Astrocyte (in vitro differentiated cells and primary cell): Measurements from ENCODE around the gene NMBR. TPM values are rescaled to one million over a fixed set of nuclear protein-coding genes. Genes with fewer than 3 reads are reported as not detected.

Experiments
- DNase-seq: peaks from one replicate; pipeline ENCODE4 v3.0.0-alpha.2; 2010; ENCODE audit warnings: low read depth
- FAIRE-seq: peaks from 2 replicates; lab custom pipeline; 2011; peaks lifted over from hg19 to GRCh38; lab: Jason Lieb, UNC
- H2AFZ ChIP-seq: 2 replicates; pipeline ENCODE4 v1.6.0; 2012; ENCODE audit warnings: low read depth, low read length, inconsistent platforms
- H3K27ac ChIP-seq: 2 replicates; pipeline ENCODE4 v1.5.1; 2011; ENCODE audit warnings: low read depth, low read length, inconsistent platforms
- H3K27me3 ChIP-seq: 2 replicates; pipeline ENCODE4 v1.6.0; 2011; ENCODE audit warnings: low read length, inconsistent platforms; ENCODE audit not compliant: insufficient read depth
- H3K36me3 ChIP-seq: 2 replicates; pipeline ENCODE4 v1.5.1; 2011; ENCODE audit warnings: low read length, inconsistent platforms; ENCODE audit not compliant: insufficient read depth
- H3K4me1 ChIP-seq: 2 replicates; pipeline ENCODE4 v1.5.1; 2011; ENCODE audit warnings: low read length, inconsistent platforms; ENCODE audit not compliant: insufficient read depth
- H3K4me2 ChIP-seq: 2 replicates; pipeline ENCODE4 v1.6.0; 2012; ENCODE audit warnings: low read length, inconsistent platforms
- H3K4me3 ChIP-seq: 2 replicates; pipeline ENCODE4 v1.5.1; 2011; ENCODE audit warnings: low read depth, mild to moderate bottlenecking, low read length, inconsistent platforms; ENCODE audit not compliant: insufficient read depth
- H3K79me2 ChIP-seq: 2 replicates; pipeline ENCODE4 v1.6.0; 2012; ENCODE audit warnings: mild to moderate bottlenecking, low read length, inconsistent platforms; ENCODE audit not compliant: insufficient read depth
- H3K9ac ChIP-seq: 2 replicates; pipeline ENCODE4 v1.6.0; 2012; ENCODE audit warnings: mild to moderate bottlenecking, low read length, inconsistent platforms
- H3K9me3 ChIP-seq: 2 replicates; pipeline ENCODE4 v1.5.1; 2012; ENCODE audit warnings: low read depth, mild to moderate bottlenecking, low read length, inconsistent platforms; ENCODE audit not compliant: insufficient read depth
- H4K20me1 ChIP-seq: 2 replicates; pipeline ENCODE4 v1.6.0; 2012; ENCODE audit warnings: low read length, inconsistent platforms; ENCODE audit not compliant: insufficient read depth
- H3K27ac Mint-ChIP-seq: one replicate; pipeline ENCODE4 v1.8.0; 2021; ENCODE audit warnings: mild to moderate bottlenecking, mixed read lengths; ENCODE audit not compliant: unreplicated experiment
- H3K27me3 Mint-ChIP-seq: one replicate; pipeline ENCODE4 v1.8.0; 2021; ENCODE audit warnings: low read depth, mixed read lengths; ENCODE audit not compliant: unreplicated experiment
- H3K36me3 Mint-ChIP-seq: one replicate; pipeline ENCODE4 v1.8.0; 2021; ENCODE audit warnings: low read depth, mixed read lengths; ENCODE audit not compliant: unreplicated experiment
- H3K4me1 Mint-ChIP-seq: one replicate; pipeline ENCODE4 v1.8.0; 2021; ENCODE audit warnings: low read depth, mixed read lengths; ENCODE audit not compliant: unreplicated experiment
- H3K4me3 Mint-ChIP-seq: one replicate; pipeline ENCODE4 v1.8.0; 2021; ENCODE audit warnings: mild to moderate bottlenecking, moderate library complexity, mixed read lengths; ENCODE audit not compliant: unreplicated experiment
- H3K9me3 Mint-ChIP-seq: one replicate; pipeline ENCODE4 v1.8.0; 2021; ENCODE audit warnings: mild to moderate bottlenecking, mixed read lengths; ENCODE audit not compliant: unreplicated experiment
- EZH2 ChIP-seq: IDR thresholded peaks from 2 replicates; pipeline ENCODE4 v1.6.1; 2012; ENCODE audit warnings: mild to moderate bottlenecking, low read length, inconsistent platforms; ENCODE audit not compliant: insufficient read depth
- total RNA-seq: library from RNA; stranded (reverse); gene quantifications from 2 replicates; pipeline ENCODE4 v1.2.1, GENCODE V29; 2021
- TF ChIP-seq, protein P1 (sequence below): IDR thresholded peaks from 2 replicates; pipeline ENCODE4 v1.5.1; 2011; ENCODE audit warnings: low read depth, mild to moderate bottlenecking, inconsistent platforms, low read length, moderate library complexity; ENCODE audit not compliant: insufficient read depth

NMBR gene
- total RNA-seq, 1 donor from 2014 or later, result not detected

GRCh38 chr6:142138876-142139275 lies 8.0 kb downstream of the NMBR start:
- Mint-ChIP-seq H3K4me1 (no peaks in the 10 kb centered on the region), H3K27me3 (no peaks in the 10 kb centered on the region), H3K4me3 (no peak overlapping the region), H3K27ac (no peak overlapping the region), H3K36me3 (no peaks in the 10 kb centered on the region), H3K9me3 (peaks cover 2% of the 10 kb centered on the region)
- no peak for TF ChIP-seq EZH2
- TF ChIP-seq, protein P1, sequence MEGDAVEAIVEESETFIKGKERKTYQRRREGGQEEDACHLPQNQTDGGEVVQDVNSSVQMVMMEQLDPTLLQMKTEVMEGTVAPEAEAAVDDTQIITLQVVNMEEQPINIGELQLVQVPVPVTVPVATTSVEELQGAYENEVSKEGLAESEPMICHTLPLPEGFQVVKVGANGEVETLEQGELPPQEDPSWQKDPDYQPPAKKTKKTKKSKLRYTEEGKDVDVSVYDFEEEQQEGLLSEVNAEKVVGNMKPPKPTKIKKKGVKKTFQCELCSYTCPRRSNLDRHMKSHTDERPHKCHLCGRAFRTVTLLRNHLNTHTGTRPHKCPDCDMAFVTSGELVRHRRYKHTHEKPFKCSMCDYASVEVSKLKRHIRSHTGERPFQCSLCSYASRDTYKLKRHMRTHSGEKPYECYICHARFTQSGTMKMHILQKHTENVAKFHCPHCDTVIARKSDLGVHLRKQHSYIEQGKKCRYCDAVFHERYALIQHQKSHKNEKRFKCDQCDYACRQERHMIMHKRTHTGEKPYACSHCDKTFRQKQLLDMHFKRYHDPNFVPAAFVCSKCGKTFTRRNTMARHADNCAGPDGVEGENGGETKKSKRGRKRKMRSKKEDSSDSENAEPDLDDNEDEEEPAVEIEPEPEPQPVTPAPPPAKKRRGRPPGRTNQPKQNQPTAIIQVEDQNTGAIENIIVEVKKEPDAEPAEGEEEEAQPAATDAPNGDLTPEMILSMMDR, result no peak
- Histone ChIP-seq H3K9ac (no peak overlapping the region), H3K4me2 (no peak overlapping the region), H3K27ac (no peak overlapping the region), H3K4me1 (no peaks in the 10 kb centered on the region), H4K20me1 (no peaks in the 10 kb centered on the region), H3K36me3 (no peaks in the 10 kb centered on the region), H3K79me2 (no peaks in the 10 kb centered on the region), H3K27me3 (no peaks in the 10 kb centered on the region), H3K4me3 (no peak overlapping the region), H2AFZ (no peak overlapping the region), H3K9me3 (no peaks in the 10 kb centered on the region)
- no peak for DNase-seq
- FAIRE-seq, result no peak

DNA sequence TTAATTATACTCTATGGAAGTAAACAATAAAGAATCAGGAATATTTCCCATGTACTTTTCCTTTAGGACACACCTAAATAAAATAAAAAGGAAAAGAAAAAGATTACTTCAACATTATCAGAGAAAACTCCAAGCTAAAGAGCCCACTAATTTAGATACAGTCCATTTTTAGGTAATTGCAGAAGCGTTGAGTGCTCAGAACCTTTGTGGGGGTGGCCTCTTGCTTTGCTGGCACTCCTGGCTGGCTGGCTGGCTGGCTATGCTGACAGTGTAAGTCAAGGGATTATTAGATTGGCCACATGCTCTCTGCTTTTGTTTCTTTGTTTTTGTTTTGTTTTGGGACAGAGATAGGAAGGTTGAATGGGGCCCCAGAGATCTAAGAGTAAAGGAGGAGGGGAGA lies 14.3 kb downstream of the NMBR start, which contains the start of gene GJE1:
GJE1 (plus strand) TSS at position 301 of the 400 bp plus-strand sequence. CDS start 234 bp downstream, outside the sequence.
- Histone ChIP-seq H3K36me3 (no peaks in the 10 kb centered on the region), H3K9ac (no peak within 1 kb of the TSS), H2AFZ (no peak within 1 kb of the TSS), H3K27me3 (no peaks in the 10 kb centered on the region), H3K4me1 (no peaks in the 10 kb centered on the region), H4K20me1 (no peaks in the 10 kb centered on the region), H3K79me2 (no peaks in the 10 kb centered on the region), H3K27ac (no peak within 1 kb of the TSS), H3K9me3 (peaks cover 4% of the 10 kb centered on the region), H3K4me3 (no peak within 1 kb of the TSS), H3K4me2 (no peak within 1 kb of the TSS)
- no peaks in the 10 kb centered on the region for H3K36me3 Mint-ChIP-seq
- FAIRE-seq (no peak), DNase-seq (no peak)
- no peaks in the 10 kb centered on the region for H3K27me3 Mint-ChIP-seq
- no peak within 1 kb of the TSS for H3K4me3 Mint-ChIP-seq
- H3K27ac Mint-ChIP-seq, result no peak within 1 kb of the TSS
- no peak for TF ChIP-seq EZH2
- TF ChIP-seq, protein P1, result no peak
- H3K9me3 Mint-ChIP-seq, result peaks cover 14% of the 10 kb centered on the region
- H3K4me1 Mint-ChIP-seq, result peaks cover 3% of the 10 kb centered on the region

DNA sequence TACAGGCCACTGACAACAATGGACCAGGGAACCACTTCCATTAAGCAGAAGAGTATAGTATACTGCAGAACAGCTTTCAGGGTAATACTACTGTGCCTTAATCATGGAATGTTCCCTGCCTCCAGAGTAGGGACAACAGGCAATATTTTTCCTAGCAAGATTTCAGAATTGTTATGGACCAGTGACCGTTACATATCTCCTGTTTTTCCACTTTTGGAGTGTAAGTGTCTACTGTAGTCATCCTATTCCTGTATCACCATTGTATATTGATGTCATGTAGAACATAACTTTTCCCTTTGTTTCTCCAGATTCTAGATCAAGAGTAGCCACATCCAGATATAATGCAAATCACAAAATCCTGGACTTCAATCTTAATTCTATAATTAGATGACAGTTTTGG lies 16.1 kb downstream of the NMBR start:
- no peaks in the 10 kb centered on the region for H3K36me3 ChIP-seq
- no peak for TF ChIP-seq EZH2
- TF ChIP-seq, protein P1, result no peak
- H3K9me3 ChIP-seq, result peaks cover 4% of the 10 kb centered on the region
- Mint-ChIP-seq H3K36me3 (no peaks in the 10 kb centered on the region), H3K9me3 (peaks cover 12% of the 10 kb centered on the region), H3K27ac (no peak overlapping the region), H3K27me3 (no peaks in the 10 kb centered on the region), H3K4me3 (no peak overlapping the region), H3K4me1 (peaks cover 3% of the 10 kb centered on the region)
- no peak for FAIRE-seq
- H3K27ac ChIP-seq, result no peak overlapping the region
- no peaks in the 10 kb centered on the region for H3K79me2 ChIP-seq
- no peak overlapping the region for H3K4me3 ChIP-seq
- no peak overlapping the region for H2AFZ ChIP-seq
- no peak overlapping the region for H3K9ac ChIP-seq
- no peak for DNase-seq
- no peaks in the 10 kb centered on the region for H3K27me3 ChIP-seq
- no peaks in the 10 kb centered on the region for H3K4me1 ChIP-seq
- H3K4me2 ChIP-seq, result no peak overlapping the region
- no peaks in the 10 kb centered on the region for H4K20me1 ChIP-seq
